GM23248 (cell line): ENCODE measurements around the gene CLSTN2.

Experiments
- EZH2 ChIP-seq: fragments of 200-600 bp; sonication (generic); IDR thresholded peaks from 2 replicates; pipeline ENCODE4 v1.6.1; 2018; ENCODE audit warnings: antibody characterized with exemption, mild to moderate bottlenecking; ENCODE audit not compliant: insufficient read depth, poor library complexity, severe bottlenecking
- EZH2phosphoT487 ChIP-seq: fragments of 200-600 bp; sonication (generic); IDR thresholded peaks from 2 replicates; pipeline ENCODE4 v1.6.1; 2018; ENCODE audit warnings: antibody characterized with exemption, moderate library complexity, mild to moderate bottlenecking, low read depth; ENCODE audit not compliant: insufficient read depth

GRCh38 chr3:140076552-140076951 lies 141.6 kb downstream of the CLSTN2 start:
- TF ChIP-seq EZH2 (no peak), EZH2phosphoT487 (no peak)
